GM20431 (cell line): ENCODE data around the gene WDR55.

Experiments used
- in situ Hi-C: fragments of 300-500 bp; cut with MseI, MboI; formaldehyde crosslinking; loops from one replicate; pipeline ENCODE4 v1.15.0; 2020; ENCODE audit warnings: low sequenced_read_pairs; ENCODE audit not compliant: unreplicated experiment

The WDR55 gene

DNA sequence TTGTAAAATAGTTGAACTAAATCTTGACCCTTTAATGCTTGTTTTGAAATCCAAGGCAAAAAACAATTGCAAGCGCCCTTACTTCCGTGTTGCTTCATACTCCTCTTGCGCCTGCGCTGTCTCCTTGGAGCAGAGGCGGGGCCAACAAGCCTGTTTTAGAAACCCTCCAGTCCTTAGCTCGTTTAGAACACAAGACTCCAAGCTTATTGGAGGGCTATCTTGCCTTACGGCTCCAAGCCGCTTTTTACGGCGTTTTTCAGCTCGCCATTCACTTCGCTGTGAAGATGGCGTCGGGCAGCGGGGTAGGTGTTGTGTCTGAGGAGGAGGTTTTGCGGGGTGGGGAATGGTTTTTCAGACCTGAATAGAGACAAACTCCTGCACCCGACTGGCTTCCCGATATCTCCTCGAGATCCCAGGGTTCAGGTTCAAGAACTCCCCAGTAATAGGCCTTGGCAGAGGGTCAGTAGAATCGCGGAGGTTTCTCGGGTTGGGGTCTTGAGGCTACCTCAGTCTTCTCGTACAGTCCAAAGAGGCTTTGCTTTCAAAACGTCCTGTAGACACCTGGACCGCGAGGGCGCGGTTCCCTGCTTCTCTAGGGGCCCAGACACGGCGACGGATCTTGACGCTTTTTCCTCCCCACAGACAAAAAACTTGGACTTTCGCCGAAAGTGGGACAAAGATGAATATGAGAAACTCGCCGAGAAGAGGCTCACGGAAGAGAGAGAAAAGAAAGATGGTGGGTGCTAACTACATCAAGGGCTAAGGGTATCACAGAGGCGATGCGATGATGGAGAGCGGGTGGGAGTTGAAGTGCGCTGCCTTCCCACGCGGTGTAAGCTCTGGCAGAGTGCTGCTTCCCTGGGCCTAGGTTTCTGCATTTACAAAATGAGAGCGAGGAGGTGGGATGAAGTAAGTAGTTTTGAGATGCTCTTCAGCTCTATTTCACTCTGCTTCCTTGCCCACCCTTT is 35.8 kb downstream of the WDR55 start, which contains the start of gene ZMAT2:
ZMAT2 (plus strand) TSS at position 271 of the 968 bp plus-strand sequence; CDS start at position 285, 14 bp downstream.
- in situ Hi-C loops: loop anchor here (25.0 kb wide), 1 partner anchor 463 kb away; no protein-coding TSS in a partner anchor

GRCh38 chr5:140707812-140708211 is 43.1 kb downstream of the WDR55 start:
- in situ Hi-C loops: loop anchor here (25.0 kb wide), 1 partner anchor 471 kb away; no protein-coding TSS in a partner anchor

- in situ Hi-C loops: loop anchor here (25.0 kb wide), 1 partner anchor 471 kb away; no protein-coding TSS in a partner anchor
Measured at GRCh38 chr5:140708787-140709186, 44.1 kb downstream of the WDR55 start.

GRCh38 chr5:140710899-140711552 is 46.3 kb downstream of the WDR55 start:
- in situ Hi-C loops: loop anchor here (25.0 kb wide), 1 partner anchor 474 kb away; no protein-coding TSS in a partner anchor

DNA sequence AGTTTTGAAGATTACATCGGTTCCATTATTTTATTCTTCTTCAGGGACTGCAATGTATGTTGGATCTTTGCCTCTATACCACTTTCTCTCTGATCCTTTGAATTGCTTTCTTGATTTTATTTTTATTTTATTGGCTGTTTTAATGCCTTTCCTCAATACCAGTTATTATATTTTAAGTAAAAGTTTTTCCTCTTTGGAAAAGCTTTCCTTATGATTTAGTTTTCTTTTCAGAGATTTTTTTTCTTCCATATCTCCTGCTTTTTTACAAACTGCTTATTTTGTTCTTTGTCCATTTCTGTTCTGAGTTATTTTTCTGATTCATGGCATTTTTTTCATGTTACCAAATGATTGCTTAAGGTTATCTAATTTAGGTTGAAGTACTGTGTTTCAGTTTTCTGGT is 47.1 kb downstream of the WDR55 start:
- in situ Hi-C loops: loop anchor here (25.0 kb wide), 1 partner anchor 474 kb away; no protein-coding TSS in a partner anchor

- in situ Hi-C loops: loop anchor here (25.0 kb wide), 1 partner anchor 476 kb away; no protein-coding TSS in a partner anchor
Measured at GRCh38 chr5:140713562-140714094, 48.9 kb downstream of the WDR55 start.

- in situ Hi-C loops: loop anchor here (25.0 kb wide), 1 partner anchor 479 kb away; no protein-coding TSS in a partner anchor
Measured at GRCh38 chr5:140716238-140716637, 51.5 kb downstream of the WDR55 start.

DNA sequence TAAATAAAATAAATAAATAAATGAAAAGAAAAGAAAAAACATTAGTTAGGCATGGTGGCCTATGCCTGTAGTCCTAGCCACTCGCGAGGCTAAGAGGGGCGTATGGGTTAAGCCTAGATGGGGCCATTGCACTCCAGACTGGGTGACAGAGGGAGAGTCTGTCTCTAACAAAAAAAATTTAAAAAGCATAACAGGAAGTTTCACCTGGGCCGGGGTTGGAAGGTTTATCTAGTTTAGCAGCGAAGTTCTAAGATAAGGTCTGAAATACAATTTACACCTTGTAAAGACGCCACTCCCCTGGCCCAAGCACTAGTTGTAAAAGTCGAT is 53.5 kb downstream of the WDR55 start:
- in situ Hi-C loops: loop anchor here (25.0 kb wide), 1 partner anchor 481 kb away; no protein-coding TSS in a partner anchor

GRCh38 chr5:140720738-140721137 is 56.0 kb downstream of the WDR55 start:
- in situ Hi-C loops: loop anchor here (25.0 kb wide), 1 partner anchor 483 kb away; no protein-coding TSS in a partner anchor

DNA sequence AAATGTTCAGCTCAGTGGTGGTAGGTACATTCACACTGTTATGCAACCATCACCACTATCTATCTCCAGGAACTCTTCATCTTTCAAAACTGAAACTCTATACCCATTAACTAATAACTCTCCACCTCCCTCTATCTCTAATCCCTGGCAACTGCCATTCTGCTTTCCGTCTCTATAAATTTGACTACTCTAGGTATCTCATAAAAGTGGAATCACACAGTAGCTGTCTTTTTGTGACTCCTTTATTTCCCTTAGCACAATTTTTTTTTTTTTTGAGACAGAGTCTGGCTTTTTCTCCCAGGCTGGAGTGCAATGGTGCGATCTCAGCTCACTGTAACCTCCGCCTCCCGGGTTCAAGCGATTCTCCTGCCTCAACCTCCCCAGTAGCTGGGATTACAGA is 56.7 kb downstream of the WDR55 start:
- in situ Hi-C loops: loop anchor here (25.0 kb wide), 1 partner anchor 484 kb away; no protein-coding TSS in a partner anchor
